Muscle layer of colon (tissue), 2 donors: Measurements from ENCODE around the gene TBC1D1.

Experiments
- H3K27ac ChIP-seq: one replicate; pipeline ENCODE4 v1.7.0; 2013; ENCODE audit warnings: low read depth, mild to moderate bottlenecking, low read length, moderate library complexity
- H3K27me3 ChIP-seq, 2 donors: one replicate each; pipeline ENCODE4 v1.7.0; 2013; ENCODE audit warnings: low read length in 2 of 2, mild to moderate bottlenecking in 2 of 2; ENCODE audit not compliant: insufficient read depth in 2 of 2, control insufficient read depth in 1 of 2
- H3K36me3 ChIP-seq: one replicate; pipeline ENCODE4 v1.7.0; 2013; ENCODE audit warnings: mild to moderate bottlenecking, low read length; ENCODE audit not compliant: insufficient read depth
- H3K4me1 ChIP-seq: one replicate; pipeline ENCODE4 v1.7.0; 2013; ENCODE audit warnings: mild to moderate bottlenecking, low read length; ENCODE audit not compliant: insufficient read depth
- H3K4me3 ChIP-seq, 2 donors: one replicate each; pipeline ENCODE4 v1.7.0; 2013; ENCODE audit warnings: low read length in 2 of 2, low read depth in 1 of 2, mild to moderate bottlenecking in 1 of 2, moderate library complexity in 1 of 2
- H3K9ac ChIP-seq: one replicate; pipeline ENCODE4 v1.7.0; 2013; ENCODE audit warnings: low read length
- H3K9me3 ChIP-seq: one replicate; pipeline ENCODE4 v1.7.0; 2013; ENCODE audit warnings: mild to moderate bottlenecking, low read length
- donor health status: abdominal sarcoma.
- donor health status: Adenocarcinoma of cecum.

TBC1D1 gene

GRCh38 chr4:37890801-37891259 lies at the start of gene TBC1D1:
Gene TBC1D1 (plus strand): TSS chr4:37891084. CDS start chr4:37902096, 11,012 bp downstream.
- H3K4me3 ChIP-seq, result peak within 1 kb of the TSS; percentile 75 to 82
- no peaks in the 10 kb centered on the region for H3K27me3 ChIP-seq
- H3K9me3 ChIP-seq, result no peaks in the 10 kb centered on the region
- H3K36me3 ChIP-seq, result no peaks in the 10 kb centered on the region
- peak within 1 kb of the TSS; percentile 66 for H3K9ac ChIP-seq
- H3K4me1 ChIP-seq, result peaks cover 59% of the 10 kb centered on the region
- peak within 1 kb of the TSS; percentile 96 for H3K27ac ChIP-seq

DNA sequence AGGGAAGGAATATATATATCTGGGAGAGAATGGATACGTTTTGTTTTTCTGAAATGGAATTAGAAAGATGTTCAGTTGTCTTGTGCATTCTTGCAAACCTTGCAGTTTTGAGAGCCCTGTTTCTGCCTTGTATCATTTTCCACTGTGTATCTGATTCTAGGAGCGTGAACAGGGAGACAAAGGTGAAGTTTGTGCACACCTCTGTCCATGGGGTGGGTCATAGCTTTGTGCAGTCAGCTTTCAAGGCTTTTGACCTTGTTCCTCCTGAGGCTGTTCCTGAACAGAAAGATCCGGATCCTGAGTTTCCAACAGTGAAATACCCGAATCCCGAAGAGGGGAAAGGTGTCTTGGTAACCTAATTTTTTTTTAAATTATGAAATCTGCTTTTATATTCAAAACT lies 46.7 kb upstream of the TBC1D1 start:
- Histone ChIP-seq H3K4me1 (no peaks in the 10 kb centered on the region), H3K9me3 (no peaks in the 10 kb centered on the region), H3K27me3 (no peaks in the 10 kb centered on the region), H3K36me3 (peaks cover 74% of the 10 kb centered on the region), H3K4me3 (no peak overlapping the region), H3K9ac (no peak overlapping the region), H3K27ac (no peak overlapping the region)

DNA sequence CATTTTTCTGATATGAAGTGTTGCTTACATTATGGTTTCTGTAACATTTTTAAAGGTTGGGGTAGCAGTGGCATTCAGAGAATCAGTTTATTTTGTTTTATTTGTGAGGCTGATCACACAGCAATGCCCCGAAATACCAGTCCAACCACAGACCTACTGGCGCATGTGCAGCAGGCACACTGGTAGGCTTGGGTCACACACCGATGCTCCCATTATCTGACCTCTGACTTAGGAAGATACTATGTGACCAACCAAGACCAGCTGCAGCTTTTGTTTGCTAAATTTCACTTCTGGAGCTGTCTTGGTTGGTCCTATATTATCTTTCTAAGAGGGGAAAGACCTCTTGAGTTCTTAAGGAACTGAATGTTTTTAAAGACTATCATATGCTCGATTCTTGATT lies 45.7 kb upstream of the TBC1D1 start:
- Histone ChIP-seq H3K36me3 (peaks cover 65% of the 10 kb centered on the region), H3K27me3 (no peaks in the 10 kb centered on the region)

GRCh38 chr4:37847311-37847884 lies 43.5 kb upstream of the TBC1D1 start:
- H3K4me1 ChIP-seq, result no peaks in the 10 kb centered on the region
- H3K36me3 ChIP-seq, result peaks cover 58% of the 10 kb centered on the region
- H3K27ac ChIP-seq, result no peak overlapping the region
- no peaks in the 10 kb centered on the region for H3K9me3 ChIP-seq
- no peak overlapping the region for H3K9ac ChIP-seq
- H3K4me3 ChIP-seq, result no peak overlapping the region
- no peaks in the 10 kb centered on the region for H3K27me3 ChIP-seq

More for the DNA sequence above, 45.7 kb upstream of the TBC1D1 start:
- no peaks in the 10 kb centered on the region for H3K9me3 ChIP-seq
- no peaks in the 10 kb centered on the region for H3K4me1 ChIP-seq
- no peak overlapping the region for H3K4me3 ChIP-seq
- no peak overlapping the region for H3K9ac ChIP-seq
- H3K27ac ChIP-seq, result no peak overlapping the region

DNA sequence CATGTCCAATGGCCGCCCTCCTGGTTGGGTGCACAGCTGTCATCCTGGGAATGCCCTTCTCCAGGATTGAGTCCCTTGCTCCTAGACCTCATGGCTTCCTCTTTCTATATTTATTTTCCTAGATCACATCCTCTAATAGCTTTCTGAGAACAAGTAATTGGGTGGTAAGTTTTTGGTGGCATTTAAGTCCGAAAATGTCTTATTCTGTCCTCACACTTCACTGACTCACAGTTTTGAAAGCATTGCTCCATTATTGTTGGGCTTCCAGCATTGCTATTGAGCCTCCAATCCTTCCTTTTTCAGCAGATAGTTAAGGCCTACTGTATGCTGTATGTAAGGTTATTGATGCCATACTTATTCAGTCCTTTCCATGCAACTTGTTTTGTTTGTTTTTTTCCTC lies 38.5 kb upstream of the TBC1D1 start:
- Histone ChIP-seq H3K4me1 (no peaks in the 10 kb centered on the region), H3K27me3 (no peaks in the 10 kb centered on the region), H3K4me3 (no peak overlapping the region), H3K27ac (no peak overlapping the region), H3K9ac (no peak overlapping the region), H3K9me3 (no peaks in the 10 kb centered on the region), H3K36me3 (peaks cover 37% of the 10 kb centered on the region)

GRCh38 chr4:37858112-37858511 lies 32.8 kb upstream of the TBC1D1 start:
- H3K4me3 ChIP-seq, result no peak overlapping the region
- no peak overlapping the region for H3K27ac ChIP-seq
- H3K4me1 ChIP-seq, result no peaks in the 10 kb centered on the region
- H3K36me3 ChIP-seq, result peaks cover 32% of the 10 kb centered on the region
- no peaks in the 10 kb centered on the region for H3K27me3 ChIP-seq
- H3K9ac ChIP-seq, result no peak overlapping the region
- no peaks in the 10 kb centered on the region for H3K9me3 ChIP-seq

- Histone ChIP-seq H3K4me3 (no peak overlapping the region), H3K27ac (no peak overlapping the region), H3K27me3 (no peaks in the 10 kb centered on the region), H3K9me3 (no peaks in the 10 kb centered on the region), H3K9ac (no peak overlapping the region), H3K36me3 (peaks cover 34% of the 10 kb centered on the region), H3K4me1 (no peaks in the 10 kb centered on the region)
Measured at GRCh38 chr4:37858872-37859271, 32.0 kb upstream of the TBC1D1 start.

- no peak overlapping the region for H3K9ac ChIP-seq
- H3K36me3 ChIP-seq, result peaks cover 28% of the 10 kb centered on the region
- H3K4me3 ChIP-seq, result no peak overlapping the region
- no peaks in the 10 kb centered on the region for H3K27me3 ChIP-seq
- no peaks in the 10 kb centered on the region for H3K9me3 ChIP-seq
- H3K27ac ChIP-seq, result no peak overlapping the region
- peaks cover 2% of the 10 kb centered on the region for H3K4me1 ChIP-seq
Measured at GRCh38 chr4:37860266-37860665, 30.6 kb upstream of the TBC1D1 start.

- Histone ChIP-seq H3K36me3 (peaks cover 16% of the 10 kb centered on the region), H3K9ac (no peak overlapping the region), H3K4me1 (peaks cover 6% of the 10 kb centered on the region), H3K4me3 (no peak overlapping the region), H3K27me3 (no peaks in the 10 kb centered on the region), H3K27ac (no peak overlapping the region), H3K9me3 (no peaks in the 10 kb centered on the region)
Measured at GRCh38 chr4:37862961-37863360, 27.9 kb upstream of the TBC1D1 start.

DNA sequence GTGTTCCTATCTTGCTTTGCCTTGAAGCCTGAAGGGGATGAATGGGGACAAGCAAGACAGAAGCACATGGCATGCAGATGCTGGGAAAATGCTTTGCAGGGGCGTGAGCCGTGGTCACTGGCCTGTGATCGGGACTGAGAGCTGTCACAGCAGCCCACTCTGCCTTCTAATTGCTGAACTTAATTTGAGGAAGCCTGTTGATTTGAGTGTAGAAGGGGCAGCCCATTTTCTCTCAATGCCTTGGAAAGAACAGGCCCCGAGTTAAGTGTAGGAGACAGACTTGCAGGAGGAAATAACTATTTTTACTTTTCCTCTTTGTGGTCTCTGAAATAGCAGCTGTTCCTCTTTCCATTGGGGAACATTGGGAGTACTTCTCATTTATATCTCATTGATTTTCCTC lies 26.1 kb upstream of the TBC1D1 start:
- H3K4me1 ChIP-seq, result peaks cover 6% of the 10 kb centered on the region
- peaks cover 16% of the 10 kb centered on the region for H3K36me3 ChIP-seq
- no peak overlapping the region for H3K4me3 ChIP-seq
- H3K9ac ChIP-seq, result no peak overlapping the region
- no peaks in the 10 kb centered on the region for H3K27me3 ChIP-seq
- no peak overlapping the region for H3K27ac ChIP-seq
- no peaks in the 10 kb centered on the region for H3K9me3 ChIP-seq

DNA sequence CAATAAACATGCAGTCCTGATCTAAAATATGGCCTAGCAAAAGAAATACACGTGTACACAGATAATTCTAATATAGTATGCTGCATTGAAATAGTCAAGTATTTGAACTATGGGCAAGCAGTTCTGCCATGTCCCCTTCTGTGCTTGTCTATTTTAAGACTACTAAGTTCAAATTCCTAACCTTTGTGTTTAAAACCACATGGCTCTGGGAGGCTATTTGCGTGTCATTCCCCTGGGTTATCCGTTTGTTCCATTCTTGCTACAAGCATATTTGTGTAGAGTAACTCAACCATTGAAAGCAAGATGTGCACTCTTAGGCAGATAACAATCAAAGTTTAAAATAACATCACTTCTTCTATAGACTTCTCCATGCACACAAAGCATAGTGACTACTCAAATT lies 25.4 kb upstream of the TBC1D1 start:
- Histone ChIP-seq H3K36me3 (peaks cover 16% of the 10 kb centered on the region), H3K9ac (no peak overlapping the region), H3K27ac (no peak overlapping the region), H3K27me3 (no peaks in the 10 kb centered on the region), H3K4me1 (peaks cover 6% of the 10 kb centered on the region), H3K9me3 (no peaks in the 10 kb centered on the region), H3K4me3 (no peak overlapping the region)

GRCh38 chr4:37867102-37867501 lies 23.8 kb upstream of the TBC1D1 start:
- Histone ChIP-seq H3K36me3 (peaks cover 11% of the 10 kb centered on the region), H3K27me3 (no peaks in the 10 kb centered on the region), H3K9me3 (no peaks in the 10 kb centered on the region), H3K27ac (no peak overlapping the region), H3K4me3 (no peak overlapping the region), H3K9ac (no peak overlapping the region), H3K4me1 (peaks cover 6% of the 10 kb centered on the region)
